ENCODE measurements around the gene CD163.
"Not testable (repeated sequence)": the region's sequence is repeated elsewhere in the genome, so short reads cannot be mapped to it uniquely, and the experiment has no call there.

GRCh38 chr12:7438291-7438995 is 65.1 kb downstream of the CD163 start:
- not testable (repeated sequence) for TF ChIP-seq CTCF, POLR2A (IDR thresholded peaks at IDR 0.05)

Data from ovary (tissue), 3 donors.